ENCODE measurements around the gene CACNB2. TPM values are rescaled to one million over a fixed set of nuclear protein-coding genes. Genes with fewer than 3 reads are reported as not detected.

CACNB2 gene
- total RNA-seq (134 and 172 TPM in 2 replicates), polyA plus RNA-seq (101 and 119 TPM in 2 replicates)

DNA sequence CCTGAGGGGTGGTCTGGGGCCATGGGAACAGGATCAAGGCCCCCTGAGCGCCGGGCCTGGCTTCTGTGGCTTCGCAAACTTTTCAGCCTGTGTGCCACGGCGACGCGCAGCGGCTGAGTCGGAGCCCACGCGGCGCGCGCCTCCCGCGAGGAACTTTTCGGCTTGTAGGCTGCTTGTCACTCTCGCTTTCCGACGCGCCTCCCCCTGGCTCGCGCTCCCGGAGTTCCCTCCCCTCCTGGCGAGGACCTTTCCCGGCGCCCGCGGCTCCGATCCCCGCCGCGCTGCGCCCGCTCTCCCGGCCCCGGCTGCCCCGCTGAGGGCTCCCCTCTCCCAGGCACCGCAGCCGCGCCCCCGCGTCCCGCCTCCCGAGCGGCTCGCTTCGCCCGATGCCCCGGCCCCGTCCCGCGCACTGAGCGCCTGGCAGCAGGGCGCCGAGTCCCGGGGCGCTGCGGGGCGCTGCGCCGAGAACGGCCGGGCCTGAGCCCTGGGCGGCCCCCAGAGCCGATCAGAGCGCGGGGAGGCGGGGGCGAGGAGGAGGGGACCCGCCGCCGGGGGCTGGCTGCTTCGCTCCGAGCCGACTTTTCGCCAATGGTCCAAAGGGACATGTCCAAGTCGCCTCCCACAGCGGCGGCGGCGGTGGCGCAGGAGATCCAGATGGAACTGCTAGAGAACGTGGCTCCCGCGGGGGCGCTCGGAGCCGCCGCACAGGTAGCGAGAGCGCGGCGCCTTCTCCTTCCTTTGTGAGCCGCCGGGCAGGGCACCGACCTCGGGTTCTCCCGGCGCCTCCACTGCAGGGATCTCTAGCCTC lies at the start of gene CACNB2:
Gene CACNB2 (plus strand): TSS at position 276 of the 808 bp plus-strand sequence.
- TF ChIP-seq, protein P1, sequence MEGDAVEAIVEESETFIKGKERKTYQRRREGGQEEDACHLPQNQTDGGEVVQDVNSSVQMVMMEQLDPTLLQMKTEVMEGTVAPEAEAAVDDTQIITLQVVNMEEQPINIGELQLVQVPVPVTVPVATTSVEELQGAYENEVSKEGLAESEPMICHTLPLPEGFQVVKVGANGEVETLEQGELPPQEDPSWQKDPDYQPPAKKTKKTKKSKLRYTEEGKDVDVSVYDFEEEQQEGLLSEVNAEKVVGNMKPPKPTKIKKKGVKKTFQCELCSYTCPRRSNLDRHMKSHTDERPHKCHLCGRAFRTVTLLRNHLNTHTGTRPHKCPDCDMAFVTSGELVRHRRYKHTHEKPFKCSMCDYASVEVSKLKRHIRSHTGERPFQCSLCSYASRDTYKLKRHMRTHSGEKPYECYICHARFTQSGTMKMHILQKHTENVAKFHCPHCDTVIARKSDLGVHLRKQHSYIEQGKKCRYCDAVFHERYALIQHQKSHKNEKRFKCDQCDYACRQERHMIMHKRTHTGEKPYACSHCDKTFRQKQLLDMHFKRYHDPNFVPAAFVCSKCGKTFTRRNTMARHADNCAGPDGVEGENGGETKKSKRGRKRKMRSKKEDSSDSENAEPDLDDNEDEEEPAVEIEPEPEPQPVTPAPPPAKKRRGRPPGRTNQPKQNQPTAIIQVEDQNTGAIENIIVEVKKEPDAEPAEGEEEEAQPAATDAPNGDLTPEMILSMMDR (IDR thresholded peaks at IDR 0.05; ENCODE audit: low read depth, low read length), result no peak
- Histone ChIP-seq H3K27ac (peak within 1 kb of the TSS; percentile 95), H3K9me3 (ENCODE audit: low read depth) (no peaks in the 10 kb centered on the region), H3K4me1 (ENCODE audit: low read depth) (peaks cover 27% of the 10 kb centered on the region), H3K36me3 (no peaks in the 10 kb centered on the region), H3K4me3 (peak within 1 kb of the TSS; percentile 99), H3K27me3 (no peaks in the 10 kb centered on the region)
- peak; percentile 60 to 91 for DNase-seq (ENCODE audit: low read depth in 1 of 2, low spot score in 1 of 2)

DNA sequence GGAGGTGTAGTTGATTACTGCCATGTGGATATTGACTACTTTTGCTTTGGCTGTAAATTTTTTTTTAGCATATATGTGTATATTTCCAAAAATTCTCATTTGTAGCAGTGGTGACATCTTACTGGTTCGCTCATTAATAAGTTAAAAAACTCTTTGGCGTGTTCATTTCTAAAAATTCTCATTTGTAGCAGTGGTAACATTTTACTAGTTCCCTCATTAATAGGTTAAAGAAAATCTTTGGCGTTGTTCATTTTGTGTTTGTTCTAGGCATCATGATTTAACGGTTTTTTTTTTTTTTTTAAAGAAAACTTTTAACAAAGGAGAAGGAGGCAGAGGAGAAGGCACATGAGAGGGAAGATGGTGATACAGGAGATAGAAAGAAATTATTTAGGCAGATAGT lies 45.9 kb upstream of the CACNB2 start:
- DNase-seq (ENCODE audit: low read depth in 1 of 2, low spot score in 1 of 2), result no peak
- Histone ChIP-seq H3K27ac (no peak overlapping the region), H3K4me1 (ENCODE audit: low read depth) (peaks cover 13% of the 10 kb centered on the region), H3K9me3 (ENCODE audit: low read depth) (no peaks in the 10 kb centered on the region), H3K27me3 (no peaks in the 10 kb centered on the region), H3K36me3 (no peaks in the 10 kb centered on the region), H3K4me3 (no peak overlapping the region)
- TF ChIP-seq, protein P1 (IDR thresholded peaks at IDR 0.05; ENCODE audit: low read depth, low read length), result no peak

DNA sequence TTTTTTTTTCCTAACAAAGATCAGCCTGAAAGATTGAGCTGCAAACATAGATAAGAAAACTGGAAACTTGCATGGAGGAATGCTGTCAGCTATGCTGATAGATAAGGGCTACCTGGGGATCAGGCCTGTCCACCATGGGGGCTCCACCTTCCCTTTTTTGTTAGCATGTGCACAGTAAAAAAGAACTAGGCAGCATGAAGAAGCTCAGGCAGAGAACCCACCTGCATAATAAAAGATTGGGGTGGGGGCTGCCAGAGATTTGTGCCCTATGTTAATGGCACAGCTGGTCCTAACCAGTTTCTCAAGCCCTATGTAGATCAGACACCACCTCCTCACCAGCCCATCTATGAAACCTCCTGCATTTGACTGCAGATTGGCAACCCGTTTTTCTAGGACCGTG lies 45.4 kb upstream of the CACNB2 start:
- no peak overlapping the region for H3K27ac ChIP-seq
- no peaks in the 10 kb centered on the region for H3K9me3 ChIP-seq (ENCODE audit: low read depth)
- H3K36me3 ChIP-seq, result no peaks in the 10 kb centered on the region
- H3K4me1 ChIP-seq (ENCODE audit: low read depth), result peaks cover 13% of the 10 kb centered on the region
- no peak overlapping the region for H3K4me3 ChIP-seq
- TF ChIP-seq, protein P1 (IDR thresholded peaks at IDR 0.05; ENCODE audit: low read depth, low read length), result no peak
- no peaks in the 10 kb centered on the region for H3K27me3 ChIP-seq
- no peak for DNase-seq (ENCODE audit: low read depth in 1 of 2, low spot score in 1 of 2)

DNA sequence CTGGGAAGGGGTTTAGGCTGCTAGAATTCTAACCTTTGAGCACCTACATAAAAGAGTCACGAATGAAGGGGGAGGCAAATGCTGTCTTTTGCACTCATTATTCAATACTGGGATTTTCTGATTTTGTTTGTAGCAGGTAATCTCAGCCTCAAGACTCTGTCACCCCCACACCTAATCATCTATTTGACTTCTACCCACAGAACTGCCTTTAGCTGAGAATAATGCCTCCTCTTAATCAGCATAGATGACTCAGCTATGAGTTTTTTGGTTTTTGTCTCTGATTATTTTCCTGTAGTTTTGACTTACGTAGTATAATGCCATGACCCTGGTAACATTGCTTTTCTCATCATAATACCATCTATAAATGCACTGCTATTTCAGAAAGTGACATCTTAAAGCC lies 42.7 kb upstream of the CACNB2 start:
- Histone ChIP-seq H3K9me3 (ENCODE audit: low read depth) (no peaks in the 10 kb centered on the region), H3K4me1 (ENCODE audit: low read depth) (peaks cover 13% of the 10 kb centered on the region), H3K4me3 (no peak overlapping the region), H3K27me3 (no peaks in the 10 kb centered on the region), H3K27ac (no peak overlapping the region), H3K36me3 (no peaks in the 10 kb centered on the region)
- TF ChIP-seq, protein P1 (IDR thresholded peaks at IDR 0.05; ENCODE audit: low read depth, low read length), result no peak
- peak in 1 of 2 donors; percentile 3 for DNase-seq (ENCODE audit: low read depth in 1 of 2, low spot score in 1 of 2)

DNA sequence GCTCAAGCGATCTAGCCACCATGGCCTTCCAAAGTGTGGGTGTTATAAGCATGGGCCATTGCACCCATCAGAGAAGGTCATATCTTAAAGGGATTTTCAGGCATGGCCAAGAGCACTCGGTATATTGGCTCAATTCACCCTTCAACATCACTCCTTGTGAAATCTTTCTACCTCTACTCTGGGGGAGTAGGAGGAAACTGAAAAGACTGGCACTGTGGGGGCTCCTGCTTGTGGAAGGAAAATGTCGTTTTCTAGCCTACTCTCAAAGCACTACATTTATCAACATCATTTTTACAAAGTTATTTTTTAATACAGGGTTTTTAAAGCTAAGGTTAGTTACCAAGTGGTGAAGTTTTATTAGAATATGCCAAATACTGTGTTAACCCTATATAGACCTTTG lies 42.0 kb upstream of the CACNB2 start:
- no peak overlapping the region for H3K4me3 ChIP-seq

More for the DNA sequence above, 42.0 kb upstream of the CACNB2 start:
- no peaks in the 10 kb centered on the region for H3K36me3 ChIP-seq
- DNase-seq (ENCODE audit: low read depth in 1 of 2, low spot score in 1 of 2), result no peak
- no peaks in the 10 kb centered on the region for H3K9me3 ChIP-seq (ENCODE audit: low read depth)
- peaks cover 13% of the 10 kb centered on the region for H3K4me1 ChIP-seq (ENCODE audit: low read depth)
- TF ChIP-seq, protein P1 (IDR thresholded peaks at IDR 0.05; ENCODE audit: low read depth, low read length), result no peak
- H3K27me3 ChIP-seq, result no peaks in the 10 kb centered on the region
- no peak overlapping the region for H3K27ac ChIP-seq

Measured in cardiac muscle cell (in vitro differentiated cells and primary cell).